Astrocyte (in vitro differentiated cells and primary cell): ENCODE measurements around the gene UBL7. TPM values are rescaled to one million over a fixed set of nuclear protein-coding genes. Genes with fewer than 3 reads are reported as not detected.

Source experiments
- DNase-seq: peaks from one replicate; pipeline ENCODE4 v3.0.0-alpha.2; 2010; ENCODE audit warnings: low read depth
- FAIRE-seq: peaks from 2 replicates; lab custom pipeline; 2011; peaks lifted over from hg19 to GRCh38; lab: Jason Lieb, UNC
- H2AFZ ChIP-seq: 2 replicates; pipeline ENCODE4 v1.6.0; 2012; ENCODE audit warnings: low read depth, low read length, inconsistent platforms
- H3K27ac ChIP-seq: 2 replicates; pipeline ENCODE4 v1.5.1; 2011; ENCODE audit warnings: low read depth, low read length, inconsistent platforms
- H3K27me3 ChIP-seq: 2 replicates; pipeline ENCODE4 v1.6.0; 2011; ENCODE audit warnings: low read length, inconsistent platforms; ENCODE audit not compliant: insufficient read depth
- H3K36me3 ChIP-seq: 2 replicates; pipeline ENCODE4 v1.5.1; 2011; ENCODE audit warnings: low read length, inconsistent platforms; ENCODE audit not compliant: insufficient read depth
- H3K4me1 ChIP-seq: 2 replicates; pipeline ENCODE4 v1.5.1; 2011; ENCODE audit warnings: low read length, inconsistent platforms; ENCODE audit not compliant: insufficient read depth
- H3K4me2 ChIP-seq: 2 replicates; pipeline ENCODE4 v1.6.0; 2012; ENCODE audit warnings: low read length, inconsistent platforms
- H3K4me3 ChIP-seq: 2 replicates; pipeline ENCODE4 v1.5.1; 2011; ENCODE audit warnings: low read depth, mild to moderate bottlenecking, low read length, inconsistent platforms; ENCODE audit not compliant: insufficient read depth
- H3K79me2 ChIP-seq: 2 replicates; pipeline ENCODE4 v1.6.0; 2012; ENCODE audit warnings: mild to moderate bottlenecking, low read length, inconsistent platforms; ENCODE audit not compliant: insufficient read depth
- H3K9ac ChIP-seq: 2 replicates; pipeline ENCODE4 v1.6.0; 2012; ENCODE audit warnings: mild to moderate bottlenecking, low read length, inconsistent platforms
- H3K9me3 ChIP-seq: 2 replicates; pipeline ENCODE4 v1.5.1; 2012; ENCODE audit warnings: low read depth, mild to moderate bottlenecking, low read length, inconsistent platforms; ENCODE audit not compliant: insufficient read depth
- H4K20me1 ChIP-seq: 2 replicates; pipeline ENCODE4 v1.6.0; 2012; ENCODE audit warnings: low read length, inconsistent platforms; ENCODE audit not compliant: insufficient read depth
- H3K27ac Mint-ChIP-seq: one replicate; pipeline ENCODE4 v1.8.0; 2021; ENCODE audit warnings: mild to moderate bottlenecking, mixed read lengths; ENCODE audit not compliant: unreplicated experiment
- H3K27me3 Mint-ChIP-seq: one replicate; pipeline ENCODE4 v1.8.0; 2021; ENCODE audit warnings: low read depth, mixed read lengths; ENCODE audit not compliant: unreplicated experiment
- H3K36me3 Mint-ChIP-seq: one replicate; pipeline ENCODE4 v1.8.0; 2021; ENCODE audit warnings: low read depth, mixed read lengths; ENCODE audit not compliant: unreplicated experiment
- H3K4me1 Mint-ChIP-seq: one replicate; pipeline ENCODE4 v1.8.0; 2021; ENCODE audit warnings: low read depth, mixed read lengths; ENCODE audit not compliant: unreplicated experiment
- H3K4me3 Mint-ChIP-seq: one replicate; pipeline ENCODE4 v1.8.0; 2021; ENCODE audit warnings: mild to moderate bottlenecking, moderate library complexity, mixed read lengths; ENCODE audit not compliant: unreplicated experiment
- H3K9me3 Mint-ChIP-seq: one replicate; pipeline ENCODE4 v1.8.0; 2021; ENCODE audit warnings: mild to moderate bottlenecking, mixed read lengths; ENCODE audit not compliant: unreplicated experiment
- EZH2 ChIP-seq: IDR thresholded peaks from 2 replicates; pipeline ENCODE4 v1.6.1; 2012; ENCODE audit warnings: mild to moderate bottlenecking, low read length, inconsistent platforms; ENCODE audit not compliant: insufficient read depth
- total RNA-seq: library from RNA; stranded (reverse); gene quantifications from 2 replicates; pipeline ENCODE4 v1.2.1, GENCODE V29; 2021
- TF ChIP-seq, protein P1 (sequence below): IDR thresholded peaks from 2 replicates; pipeline ENCODE4 v1.5.1; 2011; ENCODE audit warnings: low read depth, mild to moderate bottlenecking, inconsistent platforms, low read length, moderate library complexity; ENCODE audit not compliant: insufficient read depth

Gene UBL7
- total RNA-seq, 1 donor from 2014 or later: 40.9 TPM

DNA sequence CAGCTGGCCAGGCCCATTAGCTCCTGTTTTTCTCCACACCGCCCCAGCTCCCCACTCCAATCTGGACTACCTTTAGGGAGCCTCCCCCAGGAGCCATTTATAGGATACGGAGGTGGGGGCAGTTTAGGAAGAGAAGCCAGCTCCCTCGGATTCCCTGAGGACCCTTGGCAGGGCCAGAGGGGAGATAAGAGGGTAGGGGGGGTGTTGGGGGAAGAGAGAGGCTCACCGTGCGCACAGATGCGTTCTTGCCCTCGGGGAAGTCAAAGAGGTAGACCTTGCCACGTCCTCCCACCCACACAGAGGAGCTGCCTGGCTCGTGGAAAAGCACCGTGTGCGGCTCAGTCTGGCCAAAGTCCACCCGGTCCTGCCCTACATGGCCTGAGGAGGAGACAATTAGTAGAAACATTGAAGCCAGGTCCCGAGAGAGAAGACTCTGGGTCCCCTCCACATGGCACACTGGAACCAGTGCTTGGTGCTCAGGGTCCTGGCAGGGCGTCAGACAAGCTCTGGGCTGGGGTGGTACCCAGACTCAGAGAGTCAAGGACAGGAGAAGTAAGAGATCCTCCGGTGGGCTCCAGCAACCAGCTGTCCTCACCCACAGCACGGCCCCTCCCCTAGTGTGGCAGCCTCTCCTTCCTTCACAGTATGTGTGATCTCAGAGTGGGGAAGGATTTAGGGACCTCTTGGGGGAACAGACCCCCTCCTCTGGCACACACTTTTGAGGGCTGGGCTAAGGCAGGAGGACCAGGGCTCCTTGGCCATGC, 42.2 kb downstream of the UBL7 start:
- Histone ChIP-seq H3K36me3 (peaks cover 30% of the 10 kb centered on the region), H3K27me3 (no peaks in the 10 kb centered on the region), H3K4me2 (peak overlapping the region; percentile 78), H3K9me3 (no peaks in the 10 kb centered on the region), H3K4me3 (no peak overlapping the region), H2AFZ (no peak overlapping the region), H3K79me2 (peaks cover 100% of the 10 kb centered on the region), H3K9ac (peak overlapping the region; percentile 18), H4K20me1 (peaks cover 88% of the 10 kb centered on the region), H3K4me1 (peaks cover 90% of the 10 kb centered on the region), H3K27ac (peak overlapping the region; percentile 40)
- Mint-ChIP-seq H3K27ac (no peak overlapping the region), H3K4me1 (peaks cover 42% of the 10 kb centered on the region), H3K27me3 (no peaks in the 10 kb centered on the region), H3K9me3 (no peaks in the 10 kb centered on the region), H3K4me3 (no peak overlapping the region), H3K36me3 (peaks cover 18% of the 10 kb centered on the region)
- DNase-seq: no peak
- FAIRE-seq: no peak
- no peak for TF ChIP-seq EZH2
- TF ChIP-seq, protein P1, sequence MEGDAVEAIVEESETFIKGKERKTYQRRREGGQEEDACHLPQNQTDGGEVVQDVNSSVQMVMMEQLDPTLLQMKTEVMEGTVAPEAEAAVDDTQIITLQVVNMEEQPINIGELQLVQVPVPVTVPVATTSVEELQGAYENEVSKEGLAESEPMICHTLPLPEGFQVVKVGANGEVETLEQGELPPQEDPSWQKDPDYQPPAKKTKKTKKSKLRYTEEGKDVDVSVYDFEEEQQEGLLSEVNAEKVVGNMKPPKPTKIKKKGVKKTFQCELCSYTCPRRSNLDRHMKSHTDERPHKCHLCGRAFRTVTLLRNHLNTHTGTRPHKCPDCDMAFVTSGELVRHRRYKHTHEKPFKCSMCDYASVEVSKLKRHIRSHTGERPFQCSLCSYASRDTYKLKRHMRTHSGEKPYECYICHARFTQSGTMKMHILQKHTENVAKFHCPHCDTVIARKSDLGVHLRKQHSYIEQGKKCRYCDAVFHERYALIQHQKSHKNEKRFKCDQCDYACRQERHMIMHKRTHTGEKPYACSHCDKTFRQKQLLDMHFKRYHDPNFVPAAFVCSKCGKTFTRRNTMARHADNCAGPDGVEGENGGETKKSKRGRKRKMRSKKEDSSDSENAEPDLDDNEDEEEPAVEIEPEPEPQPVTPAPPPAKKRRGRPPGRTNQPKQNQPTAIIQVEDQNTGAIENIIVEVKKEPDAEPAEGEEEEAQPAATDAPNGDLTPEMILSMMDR: no peak

DNA sequence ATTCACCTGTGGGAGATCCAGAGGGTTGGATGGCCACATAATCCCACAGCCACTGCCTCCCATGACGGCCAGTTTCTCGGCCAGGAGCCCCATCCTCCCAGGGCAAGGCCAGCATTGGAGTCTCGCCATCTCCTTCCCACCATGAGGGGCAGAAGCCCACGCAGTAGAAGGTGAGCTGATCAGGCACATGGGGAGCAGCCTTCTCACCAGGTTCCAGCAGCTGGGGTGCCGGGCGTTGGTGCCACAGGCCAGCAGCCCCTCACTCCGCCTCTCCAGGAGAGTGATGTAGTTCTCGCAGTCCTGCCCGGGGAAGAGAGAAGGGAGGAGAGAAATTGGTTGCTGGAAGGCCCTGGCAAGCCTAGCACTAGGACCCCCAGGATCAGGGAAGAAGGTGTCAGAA, 43.3 kb downstream of the UBL7 start:
- no peak for FAIRE-seq
- H3K9me3 ChIP-seq: no peaks in the 10 kb centered on the region
- peak overlapping the region; percentile 18 for H3K9ac ChIP-seq
- H3K4me3 ChIP-seq: no peak overlapping the region
- no peak for TF ChIP-seq EZH2
- TF ChIP-seq, protein P1: no peak
- no peak overlapping the region for H2AFZ ChIP-seq
- Mint-ChIP-seq H3K4me3 (no peak overlapping the region), H3K9me3 (no peaks in the 10 kb centered on the region), H3K27ac (no peak overlapping the region), H3K36me3 (peaks cover 24% of the 10 kb centered on the region), H3K4me1 (peaks cover 32% of the 10 kb centered on the region), H3K27me3 (peaks cover 5% of the 10 kb centered on the region)
- H3K4me1 ChIP-seq: peaks cover 79% of the 10 kb centered on the region
- peaks cover 100% of the 10 kb centered on the region for H3K79me2 ChIP-seq
- peaks cover 41% of the 10 kb centered on the region for H3K36me3 ChIP-seq
- H3K27ac ChIP-seq: peak overlapping the region; percentile 32
- H3K4me2 ChIP-seq: peak overlapping the region; percentile 36
- DNase-seq: no peak
- H4K20me1 ChIP-seq: peaks cover 85% of the 10 kb centered on the region
- no peaks in the 10 kb centered on the region for H3K27me3 ChIP-seq

DNA sequence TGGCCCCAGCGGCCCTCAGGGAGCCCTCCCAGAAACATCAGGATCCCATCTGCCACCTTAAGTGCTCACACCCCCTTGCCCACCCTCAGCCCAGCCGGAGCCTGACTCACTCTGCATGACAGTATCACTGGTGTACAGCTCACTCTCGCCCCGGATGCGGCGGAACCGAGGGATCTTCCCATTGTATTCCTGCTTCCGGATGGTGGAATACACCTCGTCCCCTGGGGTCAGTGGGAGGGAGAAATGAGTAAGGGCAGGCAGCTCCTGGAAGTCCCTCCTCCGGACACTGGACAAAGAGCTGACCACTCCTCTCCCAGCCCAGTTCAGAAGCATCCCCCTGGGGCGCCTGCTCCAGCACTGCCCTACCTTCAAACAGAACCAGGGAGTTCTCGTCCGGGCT, 43.7 kb downstream of the UBL7 start:
- Histone ChIP-seq H3K4me2 (peak overlapping the region; percentile 36), H2AFZ (no peak overlapping the region), H3K27ac (peak overlapping the region; percentile 32), H3K4me3 (no peak overlapping the region), H3K9ac (peak overlapping the region; percentile 18), H3K4me1 (peaks cover 74% of the 10 kb centered on the region), H3K9me3 (no peaks in the 10 kb centered on the region), H3K27me3 (no peaks in the 10 kb centered on the region), H3K79me2 (peaks cover 99% of the 10 kb centered on the region), H3K36me3 (peaks cover 44% of the 10 kb centered on the region), H4K20me1 (peaks cover 81% of the 10 kb centered on the region)
- peak; percentile 73 for DNase-seq
- TF ChIP-seq EZH2: no peak
- TF ChIP-seq, protein P1: no peak
- H3K9me3 Mint-ChIP-seq: no peaks in the 10 kb centered on the region
- no peak for FAIRE-seq
- H3K4me1 Mint-ChIP-seq: peaks cover 28% of the 10 kb centered on the region
- no peak overlapping the region for H3K4me3 Mint-ChIP-seq
- no peak overlapping the region for H3K27ac Mint-ChIP-seq
- peaks cover 24% of the 10 kb centered on the region for H3K36me3 Mint-ChIP-seq
- H3K27me3 Mint-ChIP-seq: peaks cover 5% of the 10 kb centered on the region
